ENCODE data around the gene LRRC3.

LRRC3 gene

GRCh38 chr21:44437696-44438431, 17.4 kb upstream of the LRRC3 start:
- no peak for DNase-seq (ENCODE audit: insufficient read length, low spot score)
- no peak for FAIRE-seq
- no peak for TF ChIP-seq PAX5 (IDR thresholded peaks at IDR 0.05; ENCODE audit: insufficient read depth, low read length, severe bottlenecking)
- no peak for TF ChIP-seq POLR2A (IDR thresholded peaks at IDR 0.05; ENCODE audit: low read depth, low read length)
- TF ChIP-seq POLR2AphosphoS5 (IDR thresholded peaks at IDR 0.05; ENCODE audit: low read depth, low read length): no peak
- no peak for TF ChIP-seq POU2F2 (IDR thresholded peaks at IDR 0.05; ENCODE audit: low read depth, low read length)
- TF ChIP-seq SPI1 (IDR thresholded peaks at IDR 0.05; ENCODE audit: low read depth, low read length): no peak
- no peak for TF ChIP-seq TAF1 (IDR thresholded peaks at IDR 0.05; ENCODE audit: low read depth, low read length)

GRCh38 chr21:44438531-44439210, 16.6 kb upstream of the LRRC3 start:
- no peak for TF ChIP-seq POLR2AphosphoS5 (IDR thresholded peaks at IDR 0.05; ENCODE audit: low read depth, low read length)
- no peak for TF ChIP-seq TAF1 (IDR thresholded peaks at IDR 0.05; ENCODE audit: low read depth, low read length)
- no peak for TF ChIP-seq POU2F2 (IDR thresholded peaks at IDR 0.05; ENCODE audit: low read depth, low read length)
- no peak for TF ChIP-seq SPI1 (IDR thresholded peaks at IDR 0.05; ENCODE audit: low read depth, low read length)
- no peak for TF ChIP-seq POLR2A (IDR thresholded peaks at IDR 0.05; ENCODE audit: low read depth, low read length)
- no peak for TF ChIP-seq PAX5 (IDR thresholded peaks at IDR 0.05; ENCODE audit: insufficient read depth, low read length, severe bottlenecking)
- FAIRE-seq: no peak
- DNase-seq (ENCODE audit: insufficient read length, low spot score): no peak

DNA sequence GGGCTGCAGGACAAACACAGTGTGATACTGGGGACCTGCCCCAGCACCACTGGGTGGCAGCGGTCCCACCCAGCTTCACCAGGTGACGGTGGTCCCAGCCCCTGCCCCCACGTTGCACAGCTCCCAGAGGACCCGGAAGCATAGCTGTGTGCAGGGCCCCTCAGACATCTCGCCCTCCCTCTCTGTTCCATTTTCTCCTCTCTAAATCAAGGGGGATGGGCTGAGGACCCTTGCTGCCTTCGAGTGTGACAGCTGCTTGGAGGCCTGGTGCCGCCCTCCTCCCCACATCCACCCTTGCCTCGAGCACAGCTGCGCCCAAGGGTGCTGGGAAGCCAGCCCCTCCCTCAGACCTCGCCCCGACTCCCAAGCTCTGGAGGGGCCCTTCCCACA, 16.1 kb upstream of the LRRC3 start:
- TF ChIP-seq POLR2AphosphoS5 (IDR thresholded peaks at IDR 0.05; ENCODE audit: low read depth, low read length) (no peak), POU2F2 (IDR thresholded peaks at IDR 0.05; ENCODE audit: low read depth, low read length) (no peak), TAF1 (IDR thresholded peaks at IDR 0.05; ENCODE audit: low read depth, low read length) (no peak), POLR2A (IDR thresholded peaks at IDR 0.05; ENCODE audit: low read depth, low read length) (no peak), SPI1 (IDR thresholded peaks at IDR 0.05; ENCODE audit: low read depth, low read length) (no peak), PAX5 (IDR thresholded peaks at IDR 0.05; ENCODE audit: insufficient read depth, low read length, severe bottlenecking) (no peak)
- FAIRE-seq: no peak
- DNase-seq (ENCODE audit: insufficient read length, low spot score): no peak

GRCh38 chr21:44440241-44441040, 14.9 kb upstream of the LRRC3 start:
- FAIRE-seq: no peak
- DNase-seq (ENCODE audit: insufficient read length, low spot score): no peak
- TF ChIP-seq POU2F2 (IDR thresholded peaks at IDR 0.05; ENCODE audit: low read depth, low read length) (no peak), TAF1 (IDR thresholded peaks at IDR 0.05; ENCODE audit: low read depth, low read length) (no peak), PAX5 (IDR thresholded peaks at IDR 0.05; ENCODE audit: insufficient read depth, low read length, severe bottlenecking) (no peak), POLR2A (IDR thresholded peaks at IDR 0.05; ENCODE audit: low read depth, low read length) (no peak), SPI1 (IDR thresholded peaks at IDR 0.05; ENCODE audit: low read depth, low read length) (no peak), POLR2AphosphoS5 (IDR thresholded peaks at IDR 0.05; ENCODE audit: low read depth, low read length) (no peak)

DNA sequence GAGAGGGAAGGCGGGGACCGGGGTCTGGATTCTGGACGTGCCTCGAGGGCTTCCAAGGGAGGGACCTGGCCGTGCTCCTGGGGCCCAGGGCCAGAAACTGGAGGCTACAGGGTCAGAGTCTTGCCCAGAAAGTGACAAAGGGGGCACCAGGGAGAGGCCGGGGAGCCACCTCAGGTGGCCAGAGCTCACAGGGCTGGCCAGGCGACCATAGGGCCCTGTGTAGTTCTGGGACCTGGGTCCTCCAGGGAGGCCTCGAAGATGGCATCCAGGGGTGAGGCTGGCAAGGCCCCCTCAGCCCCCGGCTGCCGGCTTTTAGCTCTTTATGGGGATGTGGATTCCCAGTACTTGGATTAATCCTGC, 14.3 kb upstream of the LRRC3 start:
- no peak for DNase-seq (ENCODE audit: insufficient read length, low spot score)
- no peak for FAIRE-seq
- TF ChIP-seq SPI1 (IDR thresholded peaks at IDR 0.05; ENCODE audit: low read depth, low read length) (no peak), TAF1 (IDR thresholded peaks at IDR 0.05; ENCODE audit: low read depth, low read length) (no peak), POLR2AphosphoS5 (IDR thresholded peaks at IDR 0.05; ENCODE audit: low read depth, low read length) (no peak), PAX5 (IDR thresholded peaks at IDR 0.05; ENCODE audit: insufficient read depth, low read length, severe bottlenecking) (no peak), POU2F2 (IDR thresholded peaks at IDR 0.05; ENCODE audit: low read depth, low read length) (no peak), POLR2A (IDR thresholded peaks at IDR 0.05; ENCODE audit: low read depth, low read length) (no peak)

DNA sequence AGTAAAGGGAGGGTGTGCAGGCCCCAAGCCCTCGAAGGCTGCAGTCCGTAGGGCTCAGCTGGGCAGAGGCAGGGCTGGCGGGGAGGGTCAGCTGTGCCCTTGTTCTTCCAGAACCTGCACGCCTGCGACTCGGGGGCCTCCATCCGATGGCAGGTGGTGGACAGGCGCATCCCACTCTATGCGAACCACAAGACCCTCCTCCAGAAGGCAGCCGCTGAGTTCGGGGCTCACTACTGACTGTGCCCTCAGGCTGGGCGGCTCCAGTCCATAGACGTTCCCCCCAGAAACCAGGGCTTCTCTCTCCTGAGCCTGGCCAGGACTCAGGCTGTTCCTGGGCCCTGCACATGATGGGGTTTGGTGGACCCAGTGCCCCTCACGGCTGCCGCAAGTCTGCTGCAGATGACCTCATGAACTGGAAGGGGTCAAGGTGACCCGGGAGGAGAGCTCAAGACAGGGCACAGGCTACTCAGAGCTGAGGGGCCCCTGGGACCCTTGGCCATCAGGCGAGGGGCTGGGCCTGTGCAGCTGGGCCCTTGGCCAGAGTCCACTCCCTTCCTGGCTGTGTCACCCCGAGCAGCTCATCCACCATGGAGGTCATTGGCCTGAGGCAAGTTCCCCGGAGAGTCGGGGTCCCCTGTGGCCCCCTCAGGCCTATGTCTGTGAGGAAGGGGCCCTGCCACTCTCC, 13.6 kb upstream of the LRRC3 start:
- FAIRE-seq (no peak), DNase-seq (ENCODE audit: insufficient read length, low spot score) (no peak)
- TF ChIP-seq PAX5 (IDR thresholded peaks at IDR 0.05; ENCODE audit: insufficient read depth, low read length, severe bottlenecking) (no peak), TAF1 (IDR thresholded peaks at IDR 0.05; ENCODE audit: low read depth, low read length) (no peak), POU2F2 (IDR thresholded peaks at IDR 0.05; ENCODE audit: low read depth, low read length) (no peak), SPI1 (IDR thresholded peaks at IDR 0.05; ENCODE audit: low read depth, low read length) (no peak), POLR2A (IDR thresholded peaks at IDR 0.05; ENCODE audit: low read depth, low read length) (no peak), POLR2AphosphoS5 (IDR thresholded peaks at IDR 0.05; ENCODE audit: low read depth, low read length) (no peak)

DNA sequence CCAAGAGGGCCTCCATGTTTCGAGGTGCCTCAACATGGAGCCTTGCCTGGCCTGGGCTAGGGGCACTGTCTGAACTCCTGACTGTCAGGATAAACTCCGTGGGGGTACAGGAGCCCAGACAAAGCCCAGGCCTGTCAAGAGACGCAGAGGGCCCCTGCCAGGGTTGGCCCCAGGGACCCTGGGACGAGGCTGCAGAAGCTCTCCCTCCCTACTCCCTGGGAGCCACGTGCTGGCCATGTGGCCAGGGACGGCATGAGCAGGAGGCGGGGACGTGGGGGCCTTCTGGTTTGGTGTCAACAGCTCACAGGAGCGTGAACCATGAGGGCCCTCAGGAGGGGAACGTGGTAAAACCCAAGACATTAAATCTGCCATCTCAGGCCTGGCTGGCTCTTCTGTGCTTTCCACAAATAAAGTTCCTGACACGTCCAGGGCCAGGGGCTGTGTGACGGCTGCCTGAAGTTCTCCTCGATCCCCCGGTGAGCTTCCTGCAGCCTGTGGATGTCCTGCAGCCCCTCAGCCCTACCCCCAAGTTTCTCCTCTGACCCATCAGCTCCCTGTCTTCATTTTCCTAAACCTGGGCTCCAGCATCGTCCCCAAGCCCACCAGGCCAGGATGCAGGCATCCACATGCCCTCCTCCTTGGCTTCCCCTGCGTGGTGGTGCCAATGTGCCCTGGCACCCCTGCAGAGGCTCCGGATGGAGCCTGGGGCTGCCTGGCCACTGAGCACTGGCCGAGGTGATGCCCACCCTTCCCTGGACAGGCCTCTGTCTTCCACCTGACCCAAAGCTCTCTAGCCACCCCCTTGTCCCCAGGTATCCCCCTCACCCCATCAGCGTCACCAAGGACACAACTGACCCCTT, 12.8 kb upstream of the LRRC3 start:
- TF ChIP-seq POLR2A (IDR thresholded peaks at IDR 0.05; ENCODE audit: low read depth, low read length) (no peak), PAX5 (IDR thresholded peaks at IDR 0.05; ENCODE audit: insufficient read depth, low read length, severe bottlenecking) (no peak), TAF1 (IDR thresholded peaks at IDR 0.05; ENCODE audit: low read depth, low read length) (no peak), POLR2AphosphoS5 (IDR thresholded peaks at IDR 0.05; ENCODE audit: low read depth, low read length) (no peak), SPI1 (IDR thresholded peaks at IDR 0.05; ENCODE audit: low read depth, low read length) (no peak), POU2F2 (IDR thresholded peaks at IDR 0.05; ENCODE audit: low read depth, low read length) (no peak)
- FAIRE-seq: no peak

More for the DNA sequence above, 12.8 kb upstream of the LRRC3 start:
- DNase-seq (ENCODE audit: insufficient read length, low spot score): no peak

Measured in GM12891 (cell line).